ENCODE results near the gene MACROD2.

DNA sequence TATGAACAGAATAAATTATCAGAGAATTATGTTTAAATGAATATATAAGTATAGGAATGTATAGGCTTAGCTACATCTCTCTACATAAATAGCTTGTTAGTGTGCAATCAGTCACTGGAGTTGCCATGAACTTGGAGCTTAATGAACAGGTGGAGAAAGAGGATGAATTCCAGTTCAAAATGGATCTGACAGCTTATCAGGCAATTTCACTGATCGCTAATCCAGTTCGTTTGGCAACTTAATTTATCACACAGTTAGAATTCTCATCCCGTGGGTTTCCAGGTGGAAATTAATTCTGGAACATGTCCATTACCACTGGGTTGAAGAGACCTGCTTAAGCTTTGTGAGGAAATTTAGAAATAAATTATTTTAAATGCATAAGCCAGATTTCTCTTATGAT, 118.1 kb downstream of the MACROD2 start:
- no peak for TF ChIP-seq POLR2A (IDR thresholded peaks at IDR 0.05)
- TF ChIP-seq, protein P1, sequence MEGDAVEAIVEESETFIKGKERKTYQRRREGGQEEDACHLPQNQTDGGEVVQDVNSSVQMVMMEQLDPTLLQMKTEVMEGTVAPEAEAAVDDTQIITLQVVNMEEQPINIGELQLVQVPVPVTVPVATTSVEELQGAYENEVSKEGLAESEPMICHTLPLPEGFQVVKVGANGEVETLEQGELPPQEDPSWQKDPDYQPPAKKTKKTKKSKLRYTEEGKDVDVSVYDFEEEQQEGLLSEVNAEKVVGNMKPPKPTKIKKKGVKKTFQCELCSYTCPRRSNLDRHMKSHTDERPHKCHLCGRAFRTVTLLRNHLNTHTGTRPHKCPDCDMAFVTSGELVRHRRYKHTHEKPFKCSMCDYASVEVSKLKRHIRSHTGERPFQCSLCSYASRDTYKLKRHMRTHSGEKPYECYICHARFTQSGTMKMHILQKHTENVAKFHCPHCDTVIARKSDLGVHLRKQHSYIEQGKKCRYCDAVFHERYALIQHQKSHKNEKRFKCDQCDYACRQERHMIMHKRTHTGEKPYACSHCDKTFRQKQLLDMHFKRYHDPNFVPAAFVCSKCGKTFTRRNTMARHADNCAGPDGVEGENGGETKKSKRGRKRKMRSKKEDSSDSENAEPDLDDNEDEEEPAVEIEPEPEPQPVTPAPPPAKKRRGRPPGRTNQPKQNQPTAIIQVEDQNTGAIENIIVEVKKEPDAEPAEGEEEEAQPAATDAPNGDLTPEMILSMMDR (IDR thresholded peaks at IDR 0.05), result no peak
- no peak for TF ChIP-seq POLR2AphosphoS5 (IDR thresholded peaks at IDR 0.05)
